ENCODE data around the gene ZBTB20.

DNA sequence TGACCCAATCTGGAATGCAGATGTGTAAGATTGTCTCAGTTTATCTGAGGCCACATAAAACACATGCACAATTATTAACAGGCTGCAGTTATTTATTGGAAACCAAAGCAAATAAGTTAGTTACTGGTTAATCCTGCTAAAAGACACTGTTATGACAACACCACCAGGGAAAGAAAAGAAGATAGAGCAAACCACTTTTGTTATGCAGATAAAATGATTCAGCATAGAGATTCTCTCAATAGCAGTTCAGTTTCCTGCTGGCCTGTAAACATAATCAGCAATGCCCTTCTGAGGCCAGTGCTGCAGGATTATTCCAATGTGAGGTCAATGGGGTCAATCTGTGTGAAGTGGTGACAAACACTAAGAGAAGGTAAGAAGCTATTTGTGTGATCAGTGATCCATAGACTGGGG lies 244.4 kb downstream of the ZBTB20 start:
- TF ChIP-seq, protein P1, sequence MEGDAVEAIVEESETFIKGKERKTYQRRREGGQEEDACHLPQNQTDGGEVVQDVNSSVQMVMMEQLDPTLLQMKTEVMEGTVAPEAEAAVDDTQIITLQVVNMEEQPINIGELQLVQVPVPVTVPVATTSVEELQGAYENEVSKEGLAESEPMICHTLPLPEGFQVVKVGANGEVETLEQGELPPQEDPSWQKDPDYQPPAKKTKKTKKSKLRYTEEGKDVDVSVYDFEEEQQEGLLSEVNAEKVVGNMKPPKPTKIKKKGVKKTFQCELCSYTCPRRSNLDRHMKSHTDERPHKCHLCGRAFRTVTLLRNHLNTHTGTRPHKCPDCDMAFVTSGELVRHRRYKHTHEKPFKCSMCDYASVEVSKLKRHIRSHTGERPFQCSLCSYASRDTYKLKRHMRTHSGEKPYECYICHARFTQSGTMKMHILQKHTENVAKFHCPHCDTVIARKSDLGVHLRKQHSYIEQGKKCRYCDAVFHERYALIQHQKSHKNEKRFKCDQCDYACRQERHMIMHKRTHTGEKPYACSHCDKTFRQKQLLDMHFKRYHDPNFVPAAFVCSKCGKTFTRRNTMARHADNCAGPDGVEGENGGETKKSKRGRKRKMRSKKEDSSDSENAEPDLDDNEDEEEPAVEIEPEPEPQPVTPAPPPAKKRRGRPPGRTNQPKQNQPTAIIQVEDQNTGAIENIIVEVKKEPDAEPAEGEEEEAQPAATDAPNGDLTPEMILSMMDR (IDR thresholded peaks at IDR 0.05; ENCODE audit: low read depth, low read length): no peak
- TF ChIP-seq EZH2phosphoT487 (IDR thresholded peaks at IDR 0.05; ENCODE audit: low read depth): no peak

Data from OCI-LY3 (cell line).